Upper lobe of left lung (tissue), 4 donors: Measurements from ENCODE around the gene ARHGAP24.

Source experiments
- EP300 ChIP-seq, 4 donors: sonication (generic); formaldehyde crosslinking; IDR thresholded peaks; one replicate each; pipeline ENCODE4 v1.5.1; 2017; ENCODE audit warnings: antibody characterized with exemption in 4 of 4, control low read depth in 2 of 4
- POLR2A ChIP-seq, 4 donors: fragments of 450-650 bp; IDR thresholded peaks; one replicate each; pipeline ENCODE4 v1.5.1; 2016 to 2017; ENCODE audit warnings: antibody characterized with exemption in 4 of 4, mild to moderate bottlenecking in 2 of 4
- POLR2AphosphoS5 ChIP-seq, 2 donors: sonication (generic); formaldehyde crosslinking; IDR thresholded peaks; one replicate each; pipeline ENCODE4 v1.5.1; 2017; ENCODE audit warnings: antibody characterized with exemption in 2 of 2
- TF ChIP-seq, protein P1 (sequence below), 6 experiments: fragments of 450-650 bp in 4 of 6; fragments of 200-600 bp in 2 of 6; sonication (generic) in 2 of 6; IDR thresholded peaks; one replicate each; pipeline ENCODE4 v1.5.1; 2016 to 2019; ENCODE audit warnings: antibody characterized with exemption in 6 of 6

DNA sequence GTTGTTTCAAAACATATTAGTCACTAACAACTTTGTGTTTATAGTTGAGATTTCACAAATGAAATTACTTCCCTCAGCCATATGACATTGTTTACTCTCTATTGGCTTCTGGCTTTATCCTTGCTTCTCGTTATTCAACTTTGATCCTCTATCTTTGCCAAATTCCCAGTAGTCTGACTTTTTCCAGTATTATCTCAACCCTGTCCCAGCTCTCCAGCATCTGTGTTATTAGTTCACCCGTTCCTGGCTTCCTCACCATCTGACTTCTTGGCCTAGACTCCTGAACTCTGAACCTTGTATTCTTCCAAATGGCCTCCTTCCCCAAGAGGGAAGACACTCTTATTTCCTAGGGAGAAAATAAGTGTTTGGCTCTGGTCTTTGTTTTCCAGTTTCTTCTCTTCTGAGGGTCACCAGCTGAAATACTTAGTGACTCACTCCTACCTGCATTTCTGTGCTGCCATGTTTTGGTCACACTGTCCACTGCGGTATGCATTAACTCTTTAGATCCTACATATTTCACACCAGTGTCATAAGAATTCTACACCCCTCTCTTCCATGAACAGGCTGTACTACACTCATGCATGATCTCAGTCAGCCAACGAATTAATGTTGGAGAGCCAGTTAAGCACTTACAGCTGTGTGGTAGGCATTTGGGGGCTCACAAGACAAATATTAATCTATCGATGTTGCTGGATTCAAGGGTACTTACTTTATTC, 17.0 kb upstream of the ARHGAP24 start:
- TF ChIP-seq, protein P1, sequence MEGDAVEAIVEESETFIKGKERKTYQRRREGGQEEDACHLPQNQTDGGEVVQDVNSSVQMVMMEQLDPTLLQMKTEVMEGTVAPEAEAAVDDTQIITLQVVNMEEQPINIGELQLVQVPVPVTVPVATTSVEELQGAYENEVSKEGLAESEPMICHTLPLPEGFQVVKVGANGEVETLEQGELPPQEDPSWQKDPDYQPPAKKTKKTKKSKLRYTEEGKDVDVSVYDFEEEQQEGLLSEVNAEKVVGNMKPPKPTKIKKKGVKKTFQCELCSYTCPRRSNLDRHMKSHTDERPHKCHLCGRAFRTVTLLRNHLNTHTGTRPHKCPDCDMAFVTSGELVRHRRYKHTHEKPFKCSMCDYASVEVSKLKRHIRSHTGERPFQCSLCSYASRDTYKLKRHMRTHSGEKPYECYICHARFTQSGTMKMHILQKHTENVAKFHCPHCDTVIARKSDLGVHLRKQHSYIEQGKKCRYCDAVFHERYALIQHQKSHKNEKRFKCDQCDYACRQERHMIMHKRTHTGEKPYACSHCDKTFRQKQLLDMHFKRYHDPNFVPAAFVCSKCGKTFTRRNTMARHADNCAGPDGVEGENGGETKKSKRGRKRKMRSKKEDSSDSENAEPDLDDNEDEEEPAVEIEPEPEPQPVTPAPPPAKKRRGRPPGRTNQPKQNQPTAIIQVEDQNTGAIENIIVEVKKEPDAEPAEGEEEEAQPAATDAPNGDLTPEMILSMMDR (IDR thresholded peaks at IDR 0.05): no peak
- TF ChIP-seq POLR2AphosphoS5 (IDR thresholded peaks at IDR 0.05) (no peak), EP300 (IDR thresholded peaks at IDR 0.05) (no peak), POLR2A (IDR thresholded peaks at IDR 0.05) (no peak)
